Measurements from ENCODE around the gene SCN2A.

DNA sequence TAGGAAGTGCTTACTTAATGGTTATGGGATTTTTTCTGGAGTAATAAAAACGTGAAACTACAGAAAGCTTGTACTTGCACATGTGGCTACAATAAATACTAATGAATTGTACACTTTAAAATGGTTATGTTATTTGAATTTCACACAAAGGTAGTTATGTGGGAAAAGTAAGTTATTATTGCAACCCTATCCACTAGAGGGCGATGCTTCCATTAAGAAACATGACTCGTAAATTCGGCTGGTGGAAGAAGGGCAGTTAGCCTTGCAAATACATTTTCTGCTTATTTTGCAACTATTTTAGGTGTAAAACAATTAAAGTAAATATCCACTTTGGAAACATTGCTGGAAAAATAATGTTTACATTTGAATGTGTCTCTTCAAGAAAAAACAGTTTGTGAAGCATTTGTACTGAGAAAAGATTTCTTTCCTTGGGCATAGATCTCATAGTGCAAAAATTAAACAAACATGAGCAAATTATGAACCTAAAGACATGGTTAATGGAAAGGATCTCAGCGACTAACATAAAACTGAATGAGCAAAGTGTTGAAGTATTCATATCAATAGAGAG, 162.2 kb downstream of the SCN2A start:
- TF ChIP-seq, protein P1, sequence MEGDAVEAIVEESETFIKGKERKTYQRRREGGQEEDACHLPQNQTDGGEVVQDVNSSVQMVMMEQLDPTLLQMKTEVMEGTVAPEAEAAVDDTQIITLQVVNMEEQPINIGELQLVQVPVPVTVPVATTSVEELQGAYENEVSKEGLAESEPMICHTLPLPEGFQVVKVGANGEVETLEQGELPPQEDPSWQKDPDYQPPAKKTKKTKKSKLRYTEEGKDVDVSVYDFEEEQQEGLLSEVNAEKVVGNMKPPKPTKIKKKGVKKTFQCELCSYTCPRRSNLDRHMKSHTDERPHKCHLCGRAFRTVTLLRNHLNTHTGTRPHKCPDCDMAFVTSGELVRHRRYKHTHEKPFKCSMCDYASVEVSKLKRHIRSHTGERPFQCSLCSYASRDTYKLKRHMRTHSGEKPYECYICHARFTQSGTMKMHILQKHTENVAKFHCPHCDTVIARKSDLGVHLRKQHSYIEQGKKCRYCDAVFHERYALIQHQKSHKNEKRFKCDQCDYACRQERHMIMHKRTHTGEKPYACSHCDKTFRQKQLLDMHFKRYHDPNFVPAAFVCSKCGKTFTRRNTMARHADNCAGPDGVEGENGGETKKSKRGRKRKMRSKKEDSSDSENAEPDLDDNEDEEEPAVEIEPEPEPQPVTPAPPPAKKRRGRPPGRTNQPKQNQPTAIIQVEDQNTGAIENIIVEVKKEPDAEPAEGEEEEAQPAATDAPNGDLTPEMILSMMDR (IDR thresholded peaks at IDR 0.05) = peak; percentile 82
- TF ChIP-seq, protein P2, sequence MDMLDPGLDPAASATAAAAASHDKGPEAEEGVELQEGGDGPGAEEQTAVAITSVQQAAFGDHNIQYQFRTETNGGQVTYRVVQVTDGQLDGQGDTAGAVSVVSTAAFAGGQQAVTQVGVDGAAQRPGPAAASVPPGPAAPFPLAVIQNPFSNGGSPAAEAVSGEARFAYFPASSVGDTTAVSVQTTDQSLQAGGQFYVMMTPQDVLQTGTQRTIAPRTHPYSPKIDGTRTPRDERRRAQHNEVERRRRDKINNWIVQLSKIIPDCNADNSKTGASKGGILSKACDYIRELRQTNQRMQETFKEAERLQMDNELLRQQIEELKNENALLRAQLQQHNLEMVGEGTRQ (IDR thresholded peaks at IDR 0.05) = no peak
- no peak for TF ChIP-seq FOSL2 (IDR thresholded peaks at IDR 0.05)
- no peak for TF ChIP-seq FOSL2 (CRISPR knock-in tag; IDR thresholded peaks at IDR 0.05)
- no peak for TF ChIP-seq ESRRA (IDR thresholded peaks at IDR 0.05; ENCODE audit: borderline replicate concordance, low read length)
- no peak for TF ChIP-seq CEBPB (IDR thresholded peaks at IDR 0.05)
- no peak for TF ChIP-seq POLR2A (IDR thresholded peaks at IDR 0.05; ENCODE audit: low read length)
- no peak for TF ChIP-seq REST (IDR thresholded peaks at IDR 0.05)
- TF ChIP-seq RAD21 (conservative IDR thresholded peaks at IDR 0.05 in 1 of 2, IDR thresholded peaks at IDR 0.05 in 1 of 2) = peak; percentile 74 to 79
- no peak for TF ChIP-seq MAX (IDR thresholded peaks at IDR 0.05)
- TF ChIP-seq JUN (IDR thresholded peaks at IDR 0.05) = no peak
- TF ChIP-seq ZSCAN20 (CRISPR knock-in tag; IDR thresholded peaks at IDR 0.05) = no peak
- no peak for TF ChIP-seq RCOR1 (IDR thresholded peaks at IDR 0.05; ENCODE audit: low read depth, low read length)

All from A549 (cell line).